NCI-H345 treated with DMSO at 0.1 percent for 48 hours (cell line): ENCODE measurements around the gene PER1.
"Not testable (repeated sequence)": the region's sequence is repeated elsewhere in the genome, so short reads cannot be mapped to it uniquely, and the experiment has no call there.

Source experiments
- DNase-seq: peaks from one replicate; lab custom pipeline; 2025; ENCODE audit not compliant: unreplicated experiment; lab: John Stamatoyannopoulos, UW

The PER1 gene

GRCh38 chr17:8120520-8121406, 31.4 kb downstream of the PER1 start:
- DNase-seq, result peak; percentile 59

- DNase-seq, result peak; percentile 72
Measured at GRCh38 chr17:8119581-8120519, 32.4 kb downstream of the PER1 start.

- peak; percentile 53 for DNase-seq
Measured at GRCh38 chr17:8118769-8119580, 33.2 kb downstream of the PER1 start.

- no peak for DNase-seq
Measured at GRCh38 chr17:8117980-8118768, 34.0 kb downstream of the PER1 start, which contains the start of gene ALOXE3. TSS of gene ALOXE3 (minus strand) at chr17:8118514. CDS start at chr17:8117990, 524 bp downstream.

- no peak for DNase-seq
Measured at GRCh38 chr17:8117367-8117979, 34.7 kb downstream of the PER1 start.

- DNase-seq, result no peak
Measured at GRCh38 chr17:8116776-8117175, 35.4 kb downstream of the PER1 start.

GRCh38 chr17:8110907-8111306, 41.3 kb downstream of the PER1 start:
- no peak for DNase-seq

GRCh38 chr17:8110456-8110804, 41.8 kb downstream of the PER1 start:
- DNase-seq, result no peak

GRCh38 chr17:8109661-8110455, 42.3 kb downstream of the PER1 start:
- DNase-seq, result peak; percentile 45

- no peak for DNase-seq
Measured at GRCh38 chr17:8108972-8109660, 43.1 kb downstream of the PER1 start.

GRCh38 chr17:8106980-8107379, 45.2 kb downstream of the PER1 start:
- DNase-seq, result not testable (repeated sequence)

- DNase-seq, result no peak
Measured at GRCh38 chr17:8105957-8106398, 46.2 kb downstream of the PER1 start.

- DNase-seq, result no peak
Measured at GRCh38 chr17:8104911-8105310, 47.3 kb downstream of the PER1 start.

GRCh38 chr17:8103549-8103948, 48.7 kb downstream of the PER1 start:
- DNase-seq, result no peak

- DNase-seq, result no peak
Measured at GRCh38 chr17:8101721-8102120, 50.5 kb downstream of the PER1 start.

- no peak for DNase-seq
Measured at GRCh38 chr17:8100763-8101162, 51.4 kb downstream of the PER1 start.

GRCh38 chr17:8100111-8100510, 52.1 kb downstream of the PER1 start:
- DNase-seq, result no peak

GRCh38 chr17:8096541-8096940, 55.7 kb downstream of the PER1 start:
- DNase-seq, result no peak
